ENCODE measurements around the gene ZNF423.

GRCh38 chr16:49470513-49470991 lies 385.4 kb downstream of the ZNF423 start:
- TF ChIP-seq CTCF (IDR thresholded peaks at IDR 0.05), result no peak
- no peak for TF ChIP-seq TCF7L2 (IDR thresholded peaks at IDR 0.05; ENCODE audit: low read depth, low read length)
- TF ChIP-seq POLR2AphosphoS5 (IDR thresholded peaks at IDR 0.05; ENCODE audit: low read depth, low read length), result no peak
- TF ChIP-seq REST (IDR thresholded peaks at IDR 0.05; ENCODE audit: insufficient read depth in 1 of 2, low read depth in 2 of 2, low read length in 1 of 2), result no peak
